ENCODE results near the gene MEAF6.

MEAF6 gene

DNA sequence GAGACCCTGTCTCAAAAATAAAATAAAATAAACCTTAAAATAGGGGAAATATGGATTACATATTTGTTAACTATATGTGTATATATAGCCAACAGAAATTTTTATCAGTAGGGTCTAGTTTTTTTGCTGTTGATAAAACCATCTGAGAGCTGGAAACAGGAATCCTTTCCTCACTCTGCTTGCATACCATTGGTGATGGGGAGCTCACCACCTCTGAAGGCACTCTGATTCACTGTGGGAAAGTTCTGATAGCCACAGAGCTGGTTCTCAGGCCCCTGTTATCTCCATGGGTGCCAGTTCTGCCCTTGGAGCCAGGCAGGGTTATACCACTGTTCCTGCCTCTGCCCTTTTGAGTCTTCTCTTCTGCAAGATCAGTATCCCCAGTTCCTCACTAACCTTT, 58.0 kb downstream of the MEAF6 start:
- TF ChIP-seq, protein P1, sequence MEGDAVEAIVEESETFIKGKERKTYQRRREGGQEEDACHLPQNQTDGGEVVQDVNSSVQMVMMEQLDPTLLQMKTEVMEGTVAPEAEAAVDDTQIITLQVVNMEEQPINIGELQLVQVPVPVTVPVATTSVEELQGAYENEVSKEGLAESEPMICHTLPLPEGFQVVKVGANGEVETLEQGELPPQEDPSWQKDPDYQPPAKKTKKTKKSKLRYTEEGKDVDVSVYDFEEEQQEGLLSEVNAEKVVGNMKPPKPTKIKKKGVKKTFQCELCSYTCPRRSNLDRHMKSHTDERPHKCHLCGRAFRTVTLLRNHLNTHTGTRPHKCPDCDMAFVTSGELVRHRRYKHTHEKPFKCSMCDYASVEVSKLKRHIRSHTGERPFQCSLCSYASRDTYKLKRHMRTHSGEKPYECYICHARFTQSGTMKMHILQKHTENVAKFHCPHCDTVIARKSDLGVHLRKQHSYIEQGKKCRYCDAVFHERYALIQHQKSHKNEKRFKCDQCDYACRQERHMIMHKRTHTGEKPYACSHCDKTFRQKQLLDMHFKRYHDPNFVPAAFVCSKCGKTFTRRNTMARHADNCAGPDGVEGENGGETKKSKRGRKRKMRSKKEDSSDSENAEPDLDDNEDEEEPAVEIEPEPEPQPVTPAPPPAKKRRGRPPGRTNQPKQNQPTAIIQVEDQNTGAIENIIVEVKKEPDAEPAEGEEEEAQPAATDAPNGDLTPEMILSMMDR (IDR thresholded peaks at IDR 0.05): no peak

DNA sequence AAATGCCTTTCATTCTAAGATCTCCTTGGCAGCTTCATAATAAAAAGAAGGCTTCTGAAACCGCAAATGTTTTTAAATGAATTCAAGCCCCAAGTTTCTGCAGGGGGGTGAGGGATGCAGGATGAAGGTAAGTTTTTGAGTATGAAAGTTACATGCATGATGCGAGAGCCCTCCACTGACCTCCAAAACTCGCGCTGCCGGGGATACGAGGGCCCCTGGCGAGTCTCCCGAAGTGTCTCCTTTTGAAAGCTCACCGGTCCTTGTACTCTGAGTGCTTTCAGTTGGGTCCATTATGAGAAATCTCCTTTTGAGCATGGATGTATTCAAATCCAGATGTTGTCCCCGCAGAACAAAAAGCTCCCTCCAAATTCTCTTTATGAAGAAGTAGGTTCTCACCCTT, 59.0 kb downstream of the MEAF6 start:
- H3K4me3 ChIP-seq: peak overlapping the region; percentile 58
- peak overlapping the region; percentile 63 to 85 for H3K27ac ChIP-seq
- TF ChIP-seq, protein P1 (IDR thresholded peaks at IDR 0.05): no peak
- DNase-seq (ENCODE audit: low spot score): no peak

More for the DNA sequence above, 58.0 kb downstream of the MEAF6 start:
- no peak overlapping the region for H3K27ac ChIP-seq
- no peak overlapping the region for H3K4me3 ChIP-seq
- DNase-seq (ENCODE audit: low spot score): no peak

DNA sequence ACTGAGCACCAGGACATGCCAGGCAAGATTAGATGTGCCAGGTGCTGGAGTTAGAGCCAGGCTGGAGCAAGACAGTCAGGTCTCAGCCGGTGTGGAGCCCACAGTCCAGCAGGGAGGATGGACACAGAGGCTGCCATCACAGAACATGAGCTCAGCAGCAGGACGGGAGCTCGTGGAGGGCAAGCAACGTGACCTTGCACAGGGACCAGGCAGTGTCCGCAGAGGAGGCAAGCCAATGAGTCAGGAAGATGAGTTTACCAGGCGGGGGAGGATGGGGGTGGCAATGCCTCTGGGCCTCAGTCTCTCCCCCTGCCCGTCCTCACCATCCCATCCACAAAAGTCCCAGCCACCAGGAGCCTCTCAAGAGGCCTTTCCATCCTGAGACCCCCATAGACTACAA, 60.9 kb downstream of the MEAF6 start:
- TF ChIP-seq, protein P1 (IDR thresholded peaks at IDR 0.05): no peak
- Histone ChIP-seq H3K4me3 (no peak overlapping the region), H3K27ac (peak overlapping the region in 1 of 2 donors; percentile 27)
- no peak for DNase-seq (ENCODE audit: low spot score)

DNA sequence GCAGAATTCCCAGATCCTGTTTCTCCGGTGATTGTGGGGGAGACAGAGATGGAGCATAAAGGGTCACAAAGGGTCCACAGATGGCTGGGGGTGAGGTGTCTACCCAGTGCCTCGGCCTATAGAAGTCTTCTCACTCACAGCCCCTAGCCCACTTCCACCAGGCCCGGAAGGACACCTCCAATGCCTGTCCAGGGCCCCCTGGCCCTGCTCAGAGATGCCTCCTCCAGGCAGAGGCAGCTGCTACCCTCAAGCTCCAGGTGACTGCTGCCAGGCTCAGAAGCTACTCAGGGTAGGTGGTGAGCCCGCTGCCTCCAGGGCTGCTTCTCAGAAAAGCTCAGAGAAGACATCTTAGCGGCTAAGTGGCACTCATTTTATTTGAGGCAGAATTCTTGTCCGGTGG, 62.1 kb downstream of the MEAF6 start:
- DNase-seq (ENCODE audit: low spot score): no peak
- TF ChIP-seq, protein P1 (IDR thresholded peaks at IDR 0.05): no peak
- H3K27ac ChIP-seq: no peak overlapping the region
- H3K4me3 ChIP-seq: no peak overlapping the region

DNA sequence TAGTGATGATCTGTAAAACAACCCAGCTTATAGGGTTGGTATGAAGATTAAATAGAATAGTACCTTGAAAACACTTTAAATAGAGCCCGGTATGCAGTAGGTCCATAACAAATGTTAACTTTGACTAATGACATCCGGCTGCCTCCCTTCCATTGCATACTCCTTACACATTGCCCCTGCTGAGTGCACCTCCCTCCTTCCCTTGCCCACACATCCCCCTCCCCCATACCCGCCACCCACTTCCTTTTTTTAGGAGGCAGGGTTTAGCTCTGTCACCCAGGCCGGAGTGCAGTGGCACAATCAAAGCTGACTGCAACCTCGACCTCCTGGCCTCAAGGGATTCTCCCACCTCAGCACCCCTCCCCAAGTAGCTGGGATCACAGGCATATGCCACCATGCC, 64.6 kb downstream of the MEAF6 start:
- DNase-seq (ENCODE audit: low spot score): no peak
- TF ChIP-seq, protein P1 (IDR thresholded peaks at IDR 0.05): no peak
- no peak overlapping the region for H3K4me3 ChIP-seq
- no peak overlapping the region for H3K27ac ChIP-seq

DNA sequence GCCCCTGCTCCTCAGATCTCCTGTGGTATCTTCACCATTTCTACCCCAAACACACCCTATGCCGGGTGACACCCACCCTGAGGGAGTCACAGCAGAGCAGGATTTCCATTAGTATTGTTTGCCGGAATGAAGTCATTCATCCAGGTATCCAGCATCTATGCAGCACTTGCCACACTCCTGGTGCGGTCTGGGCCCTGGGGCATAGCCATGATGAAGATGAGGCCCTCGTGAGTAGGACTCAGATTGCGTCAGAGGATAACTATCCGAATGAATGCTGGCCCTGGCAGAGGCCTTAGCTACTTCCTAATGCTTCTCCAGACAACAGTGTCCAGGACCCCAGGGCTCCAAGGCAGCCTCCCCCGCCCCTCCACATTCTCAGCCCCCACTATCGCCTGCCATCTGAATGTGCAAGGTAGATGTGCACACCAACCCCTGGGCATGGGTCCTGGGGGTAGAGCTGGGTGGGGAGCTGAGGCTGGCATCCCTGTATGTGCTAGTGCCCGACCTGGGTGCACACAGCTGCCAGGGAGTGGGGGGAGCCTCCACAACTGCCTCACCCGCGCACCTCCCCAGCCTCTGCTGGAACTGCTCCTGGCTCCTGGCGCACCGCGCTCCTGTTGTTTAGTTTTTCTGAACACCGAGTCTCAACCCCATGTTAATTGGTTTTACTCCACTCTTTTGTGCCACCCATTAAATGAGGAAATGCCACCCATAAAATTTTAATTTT, 65.7 kb downstream of the MEAF6 start:
- no peak for DNase-seq (ENCODE audit: low spot score)
- Histone ChIP-seq H3K27ac (no peak overlapping the region), H3K4me3 (no peak overlapping the region)
- TF ChIP-seq, protein P1 (IDR thresholded peaks at IDR 0.05): no peak

DNA sequence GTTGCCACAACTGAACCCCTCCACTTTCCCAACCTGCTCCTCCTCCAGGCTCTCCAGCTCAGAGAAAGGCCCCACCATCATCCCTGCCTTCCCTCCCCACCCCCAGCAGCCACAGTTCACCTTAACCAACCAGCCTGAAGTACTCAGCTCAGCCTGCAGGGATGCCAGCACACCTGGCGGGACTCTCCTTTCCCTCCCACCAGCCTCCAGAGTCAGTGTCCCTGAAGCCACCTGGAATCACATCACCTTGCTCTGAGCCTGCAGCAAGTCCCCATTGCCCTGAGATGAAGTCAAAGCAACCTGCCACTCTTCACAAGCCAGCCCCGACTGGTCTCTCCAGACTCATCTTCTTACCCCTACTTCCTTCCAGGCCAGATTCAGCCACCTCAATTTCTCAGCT, 66.4 kb downstream of the MEAF6 start:
- TF ChIP-seq, protein P1 (IDR thresholded peaks at IDR 0.05): no peak
- Histone ChIP-seq H3K4me3 (no peak overlapping the region), H3K27ac (no peak overlapping the region)
- DNase-seq (ENCODE audit: low spot score): no peak

Measured in coronary artery (tissue), 2 donors.